ENCODE data around the gene ALDH1A1.
A peak's percentile ranks its signal among the peaks of the same experiment; 100 is the strongest.

The ALDH1A1 gene

DNA sequence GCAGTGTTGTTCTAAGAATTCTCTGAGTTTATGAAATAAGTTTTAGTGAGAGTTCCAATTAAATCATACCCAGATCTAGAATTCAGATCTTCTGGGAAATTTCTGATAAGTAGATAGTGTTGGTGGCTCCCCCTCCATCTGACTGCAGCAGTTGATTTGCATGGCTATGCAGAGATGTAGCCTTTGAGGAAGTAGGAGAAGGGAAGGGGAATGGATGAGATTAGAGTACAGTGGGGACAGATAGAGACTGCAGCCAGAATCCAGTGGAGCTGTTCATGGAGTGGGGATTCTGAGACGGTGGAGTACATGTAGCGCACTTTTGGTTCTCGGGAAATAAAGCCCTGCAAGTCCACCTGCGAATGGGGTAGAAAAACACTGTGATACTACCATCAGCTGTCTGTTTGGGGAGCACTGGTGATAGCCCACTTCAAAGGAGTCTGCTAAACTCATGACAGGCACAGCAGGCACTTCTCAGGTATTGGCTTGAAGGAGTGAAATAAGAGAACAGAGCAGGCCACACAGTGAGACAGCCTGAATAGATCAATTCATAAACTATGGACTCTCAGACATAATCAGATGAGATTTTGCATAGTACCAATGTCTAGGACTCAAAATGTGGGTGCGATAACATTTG lies 96.8 kb downstream of the ALDH1A1 start:
- DNase-seq = peak in 1 of 14 donors; percentile 47

DNA sequence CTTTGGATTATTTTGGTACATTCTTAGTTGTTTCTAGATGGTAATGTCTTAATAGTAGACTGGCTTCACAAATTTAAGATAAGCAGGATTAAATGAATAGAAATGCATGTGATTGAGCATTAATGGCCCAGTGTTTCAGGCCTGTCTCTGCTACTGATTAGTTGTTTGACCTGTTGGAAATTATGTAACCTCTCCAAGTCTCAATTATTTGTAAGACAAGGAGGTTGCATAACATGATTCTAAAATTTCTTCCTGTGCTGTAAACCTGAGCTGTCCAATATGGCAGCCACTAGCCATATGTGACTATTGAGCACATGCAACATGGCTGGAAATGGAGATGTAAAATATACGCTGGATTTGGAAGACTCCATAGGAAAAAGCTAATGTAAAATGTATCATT lies 97.5 kb downstream of the ALDH1A1 start:
- DNase-seq = no peak
